Activated T-helper 17 cell treated with anti-CD3 and anti-CD28 coated beads, Interleukin-2, amount 50 U/mL, for 72 hours (primary cell): ENCODE data around the gene EIF6. TPM values are rescaled to one million over a fixed set of nuclear protein-coding genes. Genes with fewer than 3 reads are reported as not detected.

Experiments
- total RNA-seq, 2 donors: library from RNA; stranded (reverse); gene quantifications; one replicate each; pipeline ENCODE4 v1.2.3, GENCODE V29; 2022

Gene EIF6
- total RNA-seq, 2 donors from 2014 or later: 82.7 to 146 TPM

Other genes with a start within 250 kb of the EIF6 start
- gene TRPC4AP, start 192.0 kb downstream of the EIF6 start, total RNA-seq: 10 to 100 TPM; 34.1 to 54.3 TPM
- gene EDEM2, start 137.4 kb downstream of the EIF6 start, total RNA-seq: 10 to 100 TPM; 19.2 to 22.9 TPM
- gene PROCR, start 112.7 kb downstream of the EIF6 start, total RNA-seq: 1 to 10 TPM; 1.8 to 2.5 TPM
- gene MMP24, start 58.1 kb downstream of the EIF6 start, total RNA-seq: under 1 TPM in 1 of 2 donors, not detected in 1; 0.04 TPM
- gene MMP24OS, start 6.7 kb downstream of the EIF6 start, total RNA-seq: 100 to 1,000 TPM in 1 of 2 donors, 10 to 100 TPM in 1; 38.3 to 104 TPM
- not detected for gene FAM83C, start 7.7 kb upstream of the EIF6 start, total RNA-seq
- 10 to 100 TPM; 76.3 to 79.3 TPM for gene UQCC1, start 127.2 kb upstream of the EIF6 start, total RNA-seq
- not detected for gene GDF5, start 153.5 kb upstream of the EIF6 start, total RNA-seq
- gene CEP250, start 170.8 kb upstream of the EIF6 start, total RNA-seq: 10 to 100 TPM; 77.8 to 88.3 TPM
- not detected for gene C20orf173, start 244.9 kb upstream of the EIF6 start, total RNA-seq